Endothelial cell of umbilical vein (primary cell): ENCODE measurements around the gene SIX5. TPM values are rescaled to one million over a fixed set of nuclear protein-coding genes. Genes with fewer than 3 reads are reported as not detected.

Source experiments
- BruUV-seq: library from RNA; stranded (reverse); fragments of 400-500 nt; replicated peaks from 2 replicates; lab custom pipeline; 2021; lab: Mats Ljungman, UMichigan
- CTCF ChIA-PET: fragments of 300-600, 350-600 bp; sonication (Branson Sonifier 250); formaldehyde crosslinking; loops from one replicate; lab custom pipeline; 2021; ENCODE audit warnings: antibody characterized with exemption, inconsistent platforms; lab: Charles Lee
- POLR2A ChIA-PET: fragments of 300-600, 350-600 bp; sonication (Branson Sonifier 250); formaldehyde crosslinking; loops from one replicate; lab custom pipeline; 2021; ENCODE audit warnings: antibody characterized with exemption, inconsistent platforms; lab: Charles Lee
- DNase-seq: peaks from one replicate; pipeline ENCODE4 v3.0.0-alpha.2; 2011; ENCODE audit warnings: low read depth, low spot score
- FAIRE-seq: peaks from 2 replicates; lab custom pipeline; 2011; peaks lifted over from hg19 to GRCh38; lab: Jason Lieb, UNC
- H2AFZ ChIP-seq: 2 replicates; pipeline ENCODE4 v1.6.0; 2012; ENCODE audit warnings: low read depth, low read length, control low read depth, inconsistent platforms
- H3K27ac ChIP-seq: 2 replicates; pipeline ENCODE4 v1.5.1; 2011; ENCODE audit warnings: low read depth, mild to moderate bottlenecking, control low read depth, low read length, moderate library complexity; ENCODE audit not compliant: insufficient read depth
- H3K27me3 ChIP-seq, 2 experiments: 2 replicates each; pipeline versions ENCODE4 v1.6.0 to v1.6.1; 2011; ENCODE audit warnings: low read length in 2 of 2, mixed read lengths in 1 of 2; ENCODE audit not compliant: control insufficient read depth in 2 of 2, insufficient read depth in 2 of 2
- H3K36me3 ChIP-seq, 2 experiments: 2 replicates in 1 of 2; 3 replicates in 1 of 2; pipeline ENCODE4 v1.5.1; 2011; ENCODE audit warnings: low read length in 2 of 2, mild to moderate bottlenecking in 1 of 2, moderate library complexity in 1 of 2; ENCODE audit not compliant: control insufficient read depth in 2 of 2, insufficient read depth in 2 of 2; ENCODE audit errors: extremely low read depth in 1 of 2
- H3K4me1 ChIP-seq: 3 replicates; pipeline ENCODE4 v1.5.1; 2011; ENCODE audit warnings: mild to moderate bottlenecking, low read length; ENCODE audit not compliant: control insufficient read depth, insufficient read depth; ENCODE audit errors: extremely low read depth
- H3K4me2 ChIP-seq: 2 replicates; pipeline ENCODE4 v1.6.1; 2011; ENCODE audit warnings: low read length, control low read depth, mixed read lengths; ENCODE audit not compliant: insufficient read depth
- H3K4me3 ChIP-seq, 3 experiments: fragments of 200-600 bp in 1 of 3; sonication (generic), shearing (Covaris generic) in 1 of 3; replicated peaks in 1 of 3; 2 replicates each; pipeline ENCODE4 v1.5.1; 2011 to 2016; ENCODE audit warnings: control low read depth in 3 of 3, low read length in 3 of 3, mild to moderate bottlenecking in 2 of 3, inconsistent platforms in 1 of 3, low read depth in 1 of 3, moderate library complexity in 1 of 3; ENCODE audit not compliant: insufficient read depth in 1 of 3
- H3K79me2 ChIP-seq: 2 replicates; pipeline ENCODE4 v1.6.0; 2012; ENCODE audit warnings: low read length, inconsistent platforms; ENCODE audit not compliant: control insufficient read depth, insufficient read depth
- H3K9ac ChIP-seq: replicated peaks from 2 replicates; pipeline ENCODE3; 2011; ENCODE audit warnings: low read length, control low read depth; ENCODE audit not compliant: insufficient read depth; ENCODE audit errors: extremely low read depth
- H3K9me1 ChIP-seq: replicated peaks from 3 replicates; pipeline ENCODE4 v1.6.0; 2011; ENCODE audit warnings: mild to moderate bottlenecking, low read length; ENCODE audit not compliant: control insufficient read depth, insufficient read depth; ENCODE audit errors: extremely low read depth
- H3K9me3 ChIP-seq: replicated peaks from 2 replicates; pipeline ENCODE4 v1.5.1; 2012; ENCODE audit warnings: low read length, inconsistent platforms; ENCODE audit not compliant: control insufficient read depth, insufficient read depth
- H4K20me1 ChIP-seq: replicated peaks from 2 replicates; pipeline ENCODE3; 2011; ENCODE audit warnings: mild to moderate bottlenecking, low read length; ENCODE audit not compliant: control insufficient read depth, insufficient read depth; ENCODE audit errors: extremely low read depth
- EZH2 ChIP-seq: IDR thresholded peaks from 2 replicates; pipeline ENCODE4 v1.6.1; 2012; ENCODE audit warnings: borderline replicate concordance, low read depth, mild to moderate bottlenecking, moderate library complexity, low read length, inconsistent platforms; ENCODE audit not compliant: severe bottlenecking
- FOS ChIP-seq: IDR thresholded peaks from 2 replicates; pipeline ENCODE4 v1.6.1; 2011; ENCODE audit warnings: mild to moderate bottlenecking, low read length, moderate library complexity, borderline replicate concordance; ENCODE audit not compliant: insufficient read depth
- GATA2 ChIP-seq: IDR thresholded peaks from 2 replicates; pipeline ENCODE4 v1.7.0; 2011; ENCODE audit warnings: low read depth, mild to moderate bottlenecking, moderate library complexity, mixed read lengths, low read length; ENCODE audit not compliant: insufficient read length, insufficient read depth
- JUN ChIP-seq: IDR thresholded peaks from 2 replicates; pipeline ENCODE4 v1.6.1; 2011; ENCODE audit warnings: borderline replicate concordance, low read depth; ENCODE audit not compliant: insufficient read length, insufficient read depth
- MYC ChIP-seq: IDR thresholded peaks from one replicate; pipeline ENCODE4 v1.6.1; 2011; ENCODE audit warnings: mild to moderate bottlenecking, low read depth, low read length
- POLR2A ChIP-seq: IDR thresholded peaks from 2 replicates; pipeline ENCODE4 v1.6.1; 2012; ENCODE audit warnings: low read depth, mild to moderate bottlenecking, control low read depth, low read length
- POLR2AphosphoS5 ChIP-seq: IDR thresholded peaks from 2 replicates; pipeline ENCODE4 v1.6.1; 2012; ENCODE audit warnings: low read depth, mild to moderate bottlenecking, control low read depth, low read length, moderate library complexity; ENCODE audit not compliant: insufficient read depth
- dilution Hi-C: fragments of 300-500 bp; cut with MboI; formaldehyde crosslinking; loops from one replicate; pipeline ENCODE4 v1.15.0; 2019; ENCODE audit warnings: low sequenced_read_pairs; ENCODE audit not compliant: extremely low pct_ligation_motif_present
- intact Hi-C: fragments of 100-400 bp; cut with micrococcal nuclease; formaldehyde crosslinking; loops from one replicate; pipeline ENCODE4 v1.10.0; 2022
- polyA plus RNA-seq, 4 experiments: library from polyadenylated mRNA; depleted of rRNA in 3 of 4; stranded (reverse) in 3 of 4; unstranded in 1 of 4; fragments of >200 nt; gene quantifications; 2 replicates each; pipeline versions ENCODE4 v1.2.1 to v1.2.3, GENCODE V29; 2011 to 2012; ENCODE audit warnings: missing spikeins in 1 of 4
- total RNA-seq: library from RNA; stranded (reverse); gene quantifications from 2 replicates; pipeline ENCODE4 v1.2.3, GENCODE V29; 2021
- TF ChIP-seq, protein P1 (sequence below), 2 donors: IDR thresholded peaks; 1 replicate in 1 of 2; 2 replicates in 1 of 2; pipeline ENCODE4 v1.5.1; 2011; ENCODE audit warnings: low read length in 2 of 2, mild to moderate bottlenecking in 2 of 2, moderate library complexity in 2 of 2, control low read depth in 1 of 2, inconsistent platforms in 1 of 2, low read depth in 1 of 2; ENCODE audit not compliant: insufficient read depth in 1 of 2; ENCODE audit errors: extremely low read depth in 1 of 2
- TF ChIP-seq, protein P2 (sequence below): IDR thresholded peaks from 2 replicates; pipeline ENCODE4 v1.6.1; 2011; ENCODE audit not compliant: insufficient read depth, insufficient read length

The SIX5 gene
- total and polyA plus RNA-seq, 2 donors (not counting 3 experiments of a cell fraction or from before 2014, with no cell fraction given): 13.1 to 16.7 TPM

DNA sequence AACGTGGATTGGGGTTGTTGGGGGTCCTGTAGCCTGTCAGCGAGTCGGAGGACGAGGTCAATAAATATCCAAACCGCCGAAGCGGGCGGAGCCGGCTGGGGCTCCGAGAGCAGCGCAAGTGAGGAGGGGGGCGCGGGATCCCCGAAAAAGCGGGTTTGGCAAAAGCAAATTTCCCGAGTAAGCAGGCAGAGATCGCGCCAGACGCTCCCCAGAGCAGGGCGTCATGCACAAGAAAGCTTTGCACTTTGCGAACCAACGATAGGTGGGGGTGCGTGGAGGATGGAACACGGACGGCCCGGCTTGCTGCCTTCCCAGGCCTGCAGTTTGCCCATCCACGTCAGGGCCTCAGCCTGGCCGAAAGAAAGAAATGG, 754 bp upstream of the SIX5 start:
- intact Hi-C loops: loop anchor here (1.0 kb wide), 6 partner anchors 9 to 53 kb away; partner anchors contain the start of gene DMWD
- peak overlapping the region; percentile 13 to 49 (median 45) for H3K4me3 ChIP-seq
- no peak overlapping the region for H2AFZ ChIP-seq
- CTCF ChIA-PET: interaction anchor here (0.7 to 6.7 kb wide), 28 partner anchors 9 to 301 kb away, joined by 3 to 125 read pairs (median 4); partner anchors contain the start of genes DMPK, DMWD, FBXO46 and QPCTL
- no peaks in the 10 kb centered on the region for H3K9me1 ChIP-seq
- no peak overlapping the region for H3K9ac ChIP-seq
- H4K20me1 ChIP-seq: no peaks in the 10 kb centered on the region
- dilution Hi-C loops: no loop called here
- POLR2A ChIA-PET: interaction anchor here (0.7 to 2.4 kb wide), 9 partner anchors 9 to 652 kb away, joined by 3 to 24 read pairs (median 5); partner anchors contain the start of genes DMWD, FBXO46, QPCTL and SYMPK
- H3K27ac ChIP-seq: no peak overlapping the region
- peaks cover 14% of the 10 kb centered on the region for H3K4me1 ChIP-seq
- H3K9me3 ChIP-seq: no peaks in the 10 kb centered on the region
- BruUV-seq: TSS peak; percentile 41
- no peaks in the 10 kb centered on the region for H3K27me3 ChIP-seq
- FAIRE-seq (no peak), DNase-seq (no peak)
- H3K4me2 ChIP-seq: peak overlapping the region; percentile 71
- peaks cover 3% of the 10 kb centered on the region in 2 experiments for H3K36me3 ChIP-seq
- H3K79me2 ChIP-seq: peaks cover 2% of the 10 kb centered on the region
- TF ChIP-seq, protein P1, sequence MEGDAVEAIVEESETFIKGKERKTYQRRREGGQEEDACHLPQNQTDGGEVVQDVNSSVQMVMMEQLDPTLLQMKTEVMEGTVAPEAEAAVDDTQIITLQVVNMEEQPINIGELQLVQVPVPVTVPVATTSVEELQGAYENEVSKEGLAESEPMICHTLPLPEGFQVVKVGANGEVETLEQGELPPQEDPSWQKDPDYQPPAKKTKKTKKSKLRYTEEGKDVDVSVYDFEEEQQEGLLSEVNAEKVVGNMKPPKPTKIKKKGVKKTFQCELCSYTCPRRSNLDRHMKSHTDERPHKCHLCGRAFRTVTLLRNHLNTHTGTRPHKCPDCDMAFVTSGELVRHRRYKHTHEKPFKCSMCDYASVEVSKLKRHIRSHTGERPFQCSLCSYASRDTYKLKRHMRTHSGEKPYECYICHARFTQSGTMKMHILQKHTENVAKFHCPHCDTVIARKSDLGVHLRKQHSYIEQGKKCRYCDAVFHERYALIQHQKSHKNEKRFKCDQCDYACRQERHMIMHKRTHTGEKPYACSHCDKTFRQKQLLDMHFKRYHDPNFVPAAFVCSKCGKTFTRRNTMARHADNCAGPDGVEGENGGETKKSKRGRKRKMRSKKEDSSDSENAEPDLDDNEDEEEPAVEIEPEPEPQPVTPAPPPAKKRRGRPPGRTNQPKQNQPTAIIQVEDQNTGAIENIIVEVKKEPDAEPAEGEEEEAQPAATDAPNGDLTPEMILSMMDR (IDR thresholded peaks at IDR 0.05; ENCODE audit: extremely low read depth in 1 of 2, insufficient read depth in 1 of 2, low read depth in 1 of 2, low read length in 2 of 2): no peak
- TF ChIP-seq POLR2A: no peak
- no peak for TF ChIP-seq GATA2
- no peak for TF ChIP-seq FOS
- no peak for TF ChIP-seq POLR2AphosphoS5
- no peak for TF ChIP-seq EZH2
- TF ChIP-seq MYC: no peak
- TF ChIP-seq, protein P2, sequence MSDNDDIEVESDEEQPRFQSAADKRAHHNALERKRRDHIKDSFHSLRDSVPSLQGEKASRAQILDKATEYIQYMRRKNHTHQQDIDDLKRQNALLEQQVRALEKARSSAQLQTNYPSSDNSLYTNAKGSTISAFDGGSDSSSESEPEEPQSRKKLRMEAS: no peak
- no peak for TF ChIP-seq JUN
